IPS-18a (cell line): ENCODE data around the gene DLG2.
"Not testable (repeated sequence)": the region's sequence is repeated elsewhere in the genome, so short reads cannot be mapped to it uniquely, and the experiment has no call there.

Source experiments
- H3K27ac ChIP-seq: one replicate; pipeline ENCODE4 v1.5.1; 2013; ENCODE audit warnings: low read length
- H3K27me3 ChIP-seq: one replicate; pipeline ENCODE4 v1.6.1; 2013; ENCODE audit warnings: mild to moderate bottlenecking, low read length; ENCODE audit not compliant: control insufficient read depth, insufficient read depth
- H3K36me3 ChIP-seq: one replicate; pipeline ENCODE4 v1.6.1; 2013; ENCODE audit warnings: low read depth, low read length; ENCODE audit not compliant: control insufficient read depth
- H3K4me1 ChIP-seq: one replicate; pipeline ENCODE4 v1.6.1; 2013; ENCODE audit warnings: low read depth, low read length; ENCODE audit not compliant: control insufficient read depth
- H3K4me3 ChIP-seq: one replicate; pipeline ENCODE4 v1.5.1; 2013; ENCODE audit warnings: low read length
- H3K9ac ChIP-seq: one replicate; pipeline ENCODE4 v1.6.1; 2013; ENCODE audit warnings: mild to moderate bottlenecking, low read length, moderate library complexity
- H3K9me3 ChIP-seq: one replicate; pipeline ENCODE4 v1.6.1; 2013; ENCODE audit warnings: low read depth, low read length; ENCODE audit not compliant: control insufficient read depth

Gene DLG2

GRCh38 chr11:83471831-83472727 is 2155.1 kb downstream of the DLG2 start:
- H3K27me3 ChIP-seq: no peaks in the 10 kb centered on the region
- no peaks in the 10 kb centered on the region for H3K9me3 ChIP-seq
- H3K4me1 ChIP-seq: no peaks in the 10 kb centered on the region
- H3K27ac ChIP-seq: no peak overlapping the region
- H3K9ac ChIP-seq: no peak overlapping the region
- H3K4me3 ChIP-seq: no peak overlapping the region
- no peaks in the 10 kb centered on the region for H3K36me3 ChIP-seq

DNA sequence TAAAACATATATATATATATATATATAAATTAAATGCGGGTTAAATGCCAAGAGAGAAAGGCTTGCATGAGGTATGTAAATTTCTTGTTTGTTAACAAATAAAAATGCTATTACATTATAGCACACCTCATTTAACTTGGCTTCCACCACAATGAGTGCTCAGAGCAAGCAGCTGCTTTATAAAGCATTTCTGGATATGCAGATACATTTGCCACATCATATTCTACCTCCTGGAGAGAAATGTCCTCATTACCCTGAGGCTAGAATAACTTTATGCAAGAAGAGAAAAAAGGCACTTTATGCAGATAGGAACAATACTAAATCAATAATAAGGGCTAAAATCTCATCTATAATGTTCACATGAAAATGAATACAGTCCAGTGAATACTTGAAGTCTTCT is 2159.3 kb downstream of the DLG2 start:
- Histone ChIP-seq H3K27me3 (no peaks in the 10 kb centered on the region), H3K9ac (no peak overlapping the region), H3K36me3 (no peaks in the 10 kb centered on the region), H3K27ac (no peak overlapping the region), H3K9me3 (no peaks in the 10 kb centered on the region), H3K4me1 (no peaks in the 10 kb centered on the region), H3K4me3 (no peak overlapping the region)

GRCh38 chr11:83464160-83464944 is 2162.8 kb downstream of the DLG2 start:
- no peaks in the 10 kb centered on the region for H3K27me3 ChIP-seq
- no peaks in the 10 kb centered on the region for H3K36me3 ChIP-seq
- H3K9ac ChIP-seq: no peak overlapping the region
- H3K27ac ChIP-seq: no peak overlapping the region
- no peaks in the 10 kb centered on the region for H3K4me1 ChIP-seq
- no peaks in the 10 kb centered on the region for H3K9me3 ChIP-seq
- no peak overlapping the region for H3K4me3 ChIP-seq

DNA sequence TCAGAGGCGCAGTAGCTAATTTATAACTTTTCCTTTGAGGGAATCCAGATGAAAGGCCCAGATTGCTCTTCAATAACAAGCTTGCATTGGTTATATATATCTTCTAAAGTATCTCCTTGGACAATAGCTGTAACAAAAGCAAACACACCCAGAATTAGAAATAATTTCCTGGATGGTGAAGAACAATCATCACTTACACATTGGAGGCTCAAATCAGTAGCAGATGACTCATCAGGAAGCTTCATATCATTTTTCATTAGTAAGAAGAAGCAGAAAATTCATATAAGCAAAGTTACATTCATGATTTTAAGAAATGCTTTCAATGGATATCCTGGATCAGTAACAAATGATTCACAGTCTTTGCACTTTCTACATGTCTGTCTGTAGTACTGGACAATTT is 2167.3 kb downstream of the DLG2 start:
- no peaks in the 10 kb centered on the region for H3K9me3 ChIP-seq
- H3K9ac ChIP-seq: no peak overlapping the region
- no peaks in the 10 kb centered on the region for H3K36me3 ChIP-seq
- peaks cover 11% of the 10 kb centered on the region for H3K4me1 ChIP-seq
- no peak overlapping the region for H3K4me3 ChIP-seq
- no peak overlapping the region for H3K27ac ChIP-seq
- no peaks in the 10 kb centered on the region for H3K27me3 ChIP-seq

- Histone ChIP-seq H3K9ac (no peak overlapping the region), H3K4me3 (no peak overlapping the region), H3K27ac (no peak overlapping the region), H3K4me1 (peaks cover 11% of the 10 kb centered on the region), H3K36me3 (no peaks in the 10 kb centered on the region), H3K9me3 (no peaks in the 10 kb centered on the region), H3K27me3 (no peaks in the 10 kb centered on the region)
Measured at GRCh38 chr11:83456566-83456965, 2170.6 kb downstream of the DLG2 start.

DNA sequence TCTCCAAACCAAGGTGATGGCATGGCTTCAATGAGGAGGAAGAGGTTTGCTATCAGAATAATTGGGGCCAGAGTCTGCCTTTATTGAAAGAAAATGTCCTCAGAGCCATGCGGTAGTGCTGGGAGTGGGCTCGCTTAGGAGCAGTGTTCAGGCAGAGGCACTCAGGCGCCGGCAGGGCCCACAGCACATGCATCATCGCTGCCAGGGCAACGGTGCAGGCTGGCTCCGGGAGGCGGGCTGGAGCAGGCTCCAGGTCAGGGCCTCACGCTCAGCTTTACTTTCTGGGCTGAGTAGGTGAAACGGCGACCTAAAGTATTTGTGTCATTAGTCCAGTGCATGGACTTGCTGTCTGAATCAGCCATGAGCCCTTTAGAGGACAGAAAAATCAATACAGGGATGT is 2171.1 kb downstream of the DLG2 start:
- Histone ChIP-seq H3K4me1 (peaks cover 11% of the 10 kb centered on the region), H3K4me3 (no peak overlapping the region), H3K36me3 (no peaks in the 10 kb centered on the region), H3K9ac (no peak overlapping the region), H3K9me3 (no peaks in the 10 kb centered on the region), H3K27me3 (no peaks in the 10 kb centered on the region), H3K27ac (no peak overlapping the region)

GRCh38 chr11:83455356-83455755 is 2171.8 kb downstream of the DLG2 start:
- Histone ChIP-seq H3K9me3 (no peaks in the 10 kb centered on the region), H3K9ac (no peak overlapping the region), H3K36me3 (no peaks in the 10 kb centered on the region), H3K4me1 (peaks cover 11% of the 10 kb centered on the region), H3K4me3 (no peak overlapping the region), H3K27ac (no peak overlapping the region), H3K27me3 (no peaks in the 10 kb centered on the region)

DNA sequence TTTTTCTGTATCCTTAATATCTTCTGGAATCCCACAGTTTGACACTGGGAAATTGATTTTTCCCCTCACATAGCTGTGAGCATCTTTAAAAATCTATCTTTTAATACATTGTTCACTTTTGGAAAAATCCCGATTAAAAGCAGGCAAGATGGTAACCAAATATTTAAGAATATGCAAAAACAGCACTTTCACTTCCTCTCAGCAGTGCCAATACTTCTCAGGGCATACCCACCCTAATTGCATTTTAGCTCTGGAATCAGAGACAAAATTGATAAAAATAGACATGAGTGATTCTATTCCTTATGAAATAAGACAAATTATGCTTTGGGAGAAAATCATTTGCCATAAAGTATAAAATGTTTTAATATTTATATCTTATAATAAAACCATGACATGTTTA is 2172.5 kb downstream of the DLG2 start:
- H3K27me3 ChIP-seq: no peaks in the 10 kb centered on the region
- peaks cover 11% of the 10 kb centered on the region for H3K4me1 ChIP-seq
- no peaks in the 10 kb centered on the region for H3K9me3 ChIP-seq
- H3K9ac ChIP-seq: no peak overlapping the region
- H3K4me3 ChIP-seq: no peak overlapping the region
- H3K27ac ChIP-seq: no peak overlapping the region
- H3K36me3 ChIP-seq: no peaks in the 10 kb centered on the region

DNA sequence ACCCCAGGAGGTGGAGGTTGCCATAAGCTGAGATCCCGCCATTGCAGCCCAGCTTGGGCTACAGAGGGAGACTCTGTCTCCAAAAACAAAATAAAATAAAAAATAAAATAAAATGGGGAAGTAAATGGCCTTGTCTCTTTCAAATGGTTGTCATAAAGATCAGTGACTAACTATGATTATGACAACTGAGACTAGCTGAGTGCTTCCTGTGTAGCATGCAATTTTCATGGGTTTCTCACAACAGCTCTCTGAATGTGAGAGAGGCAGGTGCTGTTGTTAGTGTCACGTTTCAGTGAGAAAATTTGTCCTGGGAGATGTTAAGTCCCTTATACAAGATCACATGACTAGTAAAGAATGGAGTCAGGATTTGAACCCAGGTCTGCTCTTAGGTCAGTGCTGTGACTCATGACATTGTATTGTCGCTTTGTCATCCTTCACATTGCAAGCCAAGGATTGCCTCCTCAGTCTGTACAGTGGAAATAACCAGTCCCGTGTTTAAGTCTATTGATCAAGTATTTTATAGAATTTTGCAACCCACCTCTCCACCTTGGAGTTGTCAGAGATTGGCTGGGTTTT is 2177.7 kb downstream of the DLG2 start:
- Histone ChIP-seq H3K9ac (no peak overlapping the region), H3K4me1 (no peaks in the 10 kb centered on the region), H3K4me3 (no peak overlapping the region), H3K27me3 (no peaks in the 10 kb centered on the region), H3K36me3 (no peaks in the 10 kb centered on the region), H3K9me3 (no peaks in the 10 kb centered on the region), H3K27ac (no peak overlapping the region)

DNA sequence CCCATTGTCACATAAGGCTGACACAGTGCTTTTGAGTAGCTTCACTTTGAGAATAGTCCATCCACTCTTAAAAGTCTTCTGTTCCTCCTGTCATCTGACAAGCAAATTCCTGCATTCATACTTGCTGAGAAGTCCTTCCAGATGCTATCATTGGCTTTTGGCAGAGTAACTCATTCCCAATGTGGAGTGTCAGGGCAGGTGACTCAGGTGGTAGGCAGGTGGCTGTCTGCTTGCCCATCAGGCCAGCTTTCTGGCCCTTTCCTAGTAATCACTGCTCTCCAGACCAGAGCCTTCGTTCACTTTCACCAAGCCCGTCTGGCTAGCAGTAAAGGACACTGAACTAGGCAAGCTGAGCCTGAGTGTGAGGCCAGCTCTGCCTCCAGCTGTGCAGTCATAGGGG is 2178.5 kb downstream of the DLG2 start:
- H3K36me3 ChIP-seq: no peaks in the 10 kb centered on the region
- no peak overlapping the region for H3K27ac ChIP-seq
- no peak overlapping the region for H3K9ac ChIP-seq
- no peaks in the 10 kb centered on the region for H3K27me3 ChIP-seq
- H3K4me3 ChIP-seq: no peak overlapping the region
- no peaks in the 10 kb centered on the region for H3K9me3 ChIP-seq
- no peaks in the 10 kb centered on the region for H3K4me1 ChIP-seq

GRCh38 chr11:83443880-83444279 is 2183.3 kb downstream of the DLG2 start:
- not testable (repeated sequence) for H3K4me3 ChIP-seq, H3K27ac ChIP-seq, H3K9me3 ChIP-seq, H3K27me3 ChIP-seq, H3K36me3 ChIP-seq, H3K9ac ChIP-seq
- H3K4me1 ChIP-seq: peaks cover 10% of the 10 kb centered on the region
